ENCODE measurements around the gene NRARP.

DNA sequence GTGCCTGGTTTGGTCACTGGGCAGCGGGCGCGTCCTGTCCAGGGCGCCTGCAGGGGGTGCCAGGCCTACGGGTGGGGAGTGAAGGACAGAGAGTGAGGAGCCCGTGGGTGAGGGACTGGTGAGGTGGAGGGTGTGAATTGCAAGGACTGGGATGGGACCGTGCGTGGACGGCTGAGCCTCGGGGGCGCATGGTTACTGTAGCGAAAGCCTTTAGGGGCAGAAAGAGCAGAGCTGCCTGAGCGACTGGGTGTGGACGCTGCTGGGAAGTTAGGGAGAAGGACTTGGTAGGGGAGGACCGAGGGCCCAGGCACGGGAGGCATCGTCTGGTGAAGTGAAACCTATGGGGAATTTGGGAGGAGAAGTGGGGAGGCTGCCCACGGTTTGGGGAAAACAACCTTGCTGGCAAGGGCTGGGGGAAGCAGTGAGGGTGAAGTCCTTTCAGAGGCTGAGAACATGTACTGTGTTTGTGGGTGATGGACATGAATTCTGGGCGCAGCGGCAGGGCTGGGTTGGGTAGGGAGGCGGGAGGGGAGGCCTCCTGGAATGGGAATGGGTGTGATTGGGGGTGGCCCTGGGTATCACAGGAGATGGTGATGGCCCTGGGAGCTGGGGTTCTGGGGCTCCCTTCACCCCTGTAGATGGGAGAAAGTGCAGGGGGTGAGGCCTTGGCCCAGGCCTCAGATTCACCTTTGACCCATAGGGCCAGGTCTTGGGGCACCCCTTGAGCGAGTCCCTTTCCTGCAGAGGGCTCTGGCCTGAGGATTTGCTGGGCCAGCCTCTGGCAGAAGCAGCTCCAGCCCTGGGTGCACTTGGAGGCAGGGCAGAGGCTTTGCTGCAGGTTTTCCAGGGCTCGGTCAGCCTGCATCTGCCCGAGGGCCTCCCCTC lies 26.2 kb downstream of the NRARP start:
- TF ChIP-seq, protein P1, sequence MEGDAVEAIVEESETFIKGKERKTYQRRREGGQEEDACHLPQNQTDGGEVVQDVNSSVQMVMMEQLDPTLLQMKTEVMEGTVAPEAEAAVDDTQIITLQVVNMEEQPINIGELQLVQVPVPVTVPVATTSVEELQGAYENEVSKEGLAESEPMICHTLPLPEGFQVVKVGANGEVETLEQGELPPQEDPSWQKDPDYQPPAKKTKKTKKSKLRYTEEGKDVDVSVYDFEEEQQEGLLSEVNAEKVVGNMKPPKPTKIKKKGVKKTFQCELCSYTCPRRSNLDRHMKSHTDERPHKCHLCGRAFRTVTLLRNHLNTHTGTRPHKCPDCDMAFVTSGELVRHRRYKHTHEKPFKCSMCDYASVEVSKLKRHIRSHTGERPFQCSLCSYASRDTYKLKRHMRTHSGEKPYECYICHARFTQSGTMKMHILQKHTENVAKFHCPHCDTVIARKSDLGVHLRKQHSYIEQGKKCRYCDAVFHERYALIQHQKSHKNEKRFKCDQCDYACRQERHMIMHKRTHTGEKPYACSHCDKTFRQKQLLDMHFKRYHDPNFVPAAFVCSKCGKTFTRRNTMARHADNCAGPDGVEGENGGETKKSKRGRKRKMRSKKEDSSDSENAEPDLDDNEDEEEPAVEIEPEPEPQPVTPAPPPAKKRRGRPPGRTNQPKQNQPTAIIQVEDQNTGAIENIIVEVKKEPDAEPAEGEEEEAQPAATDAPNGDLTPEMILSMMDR (IDR thresholded peaks at IDR 0.05), result no peak
- TF ChIP-seq POLR2A (IDR thresholded peaks at IDR 0.05), result no peak
- no peak for TF ChIP-seq POLR2AphosphoS5 (IDR thresholded peaks at IDR 0.05)
